Activated naive CD8-positive, alpha-beta T cell (primary cell): Measurements from ENCODE around the gene PACRG.
"Not testable (repeated sequence)": the region's sequence is repeated elsewhere in the genome, so short reads cannot be mapped to it uniquely, and the experiment has no call there.

Experiments
- H3K27ac Mint-ChIP-seq: one replicate; pipeline ENCODE4 v1.8.0; 2021; ENCODE audit warnings: mixed read lengths
- H3K27me3 Mint-ChIP-seq: one replicate; pipeline ENCODE4 v1.8.0; 2021; ENCODE audit warnings: mixed read lengths
- H3K36me3 Mint-ChIP-seq: one replicate; pipeline ENCODE4 v1.8.0; 2021; ENCODE audit warnings: mixed read lengths
- H3K4me1 Mint-ChIP-seq: one replicate; pipeline ENCODE4 v1.8.0; 2021; ENCODE audit warnings: low read depth, mixed read lengths
- H3K4me3 Mint-ChIP-seq: one replicate; pipeline ENCODE4 v1.8.0; 2021; ENCODE audit warnings: mild to moderate bottlenecking, mixed read lengths
- H3K9me3 Mint-ChIP-seq: one replicate; pipeline ENCODE4 v1.8.0; 2021; ENCODE audit warnings: low read depth, mixed read lengths

Gene PACRG

DNA sequence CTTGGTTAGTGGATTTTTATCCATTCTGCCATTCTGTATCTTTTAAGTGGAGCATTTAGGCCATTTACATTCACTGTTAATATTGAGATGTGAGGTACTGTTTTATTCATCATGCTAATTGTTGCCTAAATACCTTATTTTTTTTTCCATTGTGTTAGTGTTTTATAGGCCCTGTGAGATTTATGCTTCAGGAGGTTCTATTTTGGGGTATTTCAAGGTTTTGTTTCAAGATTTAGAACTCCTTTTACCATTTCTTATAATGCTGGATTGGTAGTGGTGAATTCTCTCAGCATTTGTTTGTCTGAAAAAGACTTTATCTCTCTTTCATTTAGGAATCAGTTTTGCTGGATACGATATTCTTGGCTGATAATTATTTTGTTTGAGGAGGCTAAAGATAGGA lies 255.5 kb downstream of the PACRG start:
- H3K4me1 Mint-ChIP-seq, H3K36me3 Mint-ChIP-seq, H3K4me3 Mint-ChIP-seq, H3K27ac Mint-ChIP-seq, H3K27me3 Mint-ChIP-seq: not testable (repeated sequence)
- peaks cover 33% of the 10 kb centered on the region for H3K9me3 Mint-ChIP-seq

DNA sequence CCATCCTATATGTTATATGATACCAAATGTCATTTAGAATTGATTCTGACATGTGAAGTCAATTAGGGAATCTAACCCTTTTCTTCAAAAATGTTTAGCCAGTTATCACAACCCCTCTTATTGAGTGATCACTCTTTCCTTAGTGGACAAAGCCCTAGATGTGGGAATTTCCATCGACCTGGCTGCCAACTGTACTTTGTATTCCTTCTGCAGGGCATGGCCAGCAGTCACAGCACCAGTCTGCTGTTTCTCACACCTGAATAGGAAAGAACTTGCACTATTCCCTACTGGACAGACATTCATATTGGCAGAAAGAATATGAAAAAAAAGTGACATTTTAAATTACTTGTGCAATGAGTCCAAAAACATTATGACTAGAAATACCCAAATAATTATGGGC lies 271.0 kb downstream of the PACRG start:
- peaks cover 11% of the 10 kb centered on the region for H3K9me3 Mint-ChIP-seq
- H3K27ac Mint-ChIP-seq = no peak overlapping the region
- H3K4me1 Mint-ChIP-seq = no peaks in the 10 kb centered on the region
- no peaks in the 10 kb centered on the region for H3K27me3 Mint-ChIP-seq
- no peak overlapping the region for H3K4me3 Mint-ChIP-seq
- peaks cover 2% of the 10 kb centered on the region for H3K36me3 Mint-ChIP-seq

DNA sequence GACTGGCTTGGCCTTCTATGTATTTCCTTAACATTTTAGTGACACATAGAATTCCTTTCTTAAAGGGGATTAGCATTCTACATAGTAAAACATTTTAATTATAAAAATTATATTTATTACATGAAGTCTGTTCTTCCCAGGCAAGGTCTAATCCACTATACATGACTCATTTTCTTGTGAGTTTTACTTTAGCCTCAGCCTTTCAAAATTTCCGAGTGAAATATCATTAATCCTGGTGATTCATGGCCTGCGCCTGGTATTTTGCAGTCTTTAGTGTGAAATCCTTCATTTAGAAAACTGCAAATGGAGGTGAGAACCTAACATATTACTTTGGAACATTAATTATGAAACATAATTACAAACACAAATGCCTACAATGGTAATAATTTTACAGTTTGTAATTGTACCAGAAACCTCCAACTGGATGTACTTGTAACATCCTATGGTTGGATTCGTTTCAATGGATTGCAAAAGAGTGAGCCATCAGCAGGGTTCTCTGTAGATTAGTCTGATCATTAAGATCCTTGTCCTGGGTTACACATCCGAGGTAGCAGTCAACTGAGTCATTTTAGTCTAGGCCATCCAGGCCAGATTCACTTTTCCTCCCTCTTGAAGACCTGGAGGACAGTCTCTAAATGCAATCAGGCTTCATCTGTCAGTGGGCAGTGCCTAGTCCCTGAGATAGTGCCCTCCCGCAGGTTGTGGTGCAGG lies 272.0 kb downstream of the PACRG start:
- H3K4me1 Mint-ChIP-seq = no peaks in the 10 kb centered on the region
- no peak overlapping the region for H3K4me3 Mint-ChIP-seq
- H3K27me3 Mint-ChIP-seq = no peaks in the 10 kb centered on the region
- H3K27ac Mint-ChIP-seq = no peak overlapping the region
- H3K36me3 Mint-ChIP-seq = peaks cover 2% of the 10 kb centered on the region
- peaks cover 15% of the 10 kb centered on the region for H3K9me3 Mint-ChIP-seq

DNA sequence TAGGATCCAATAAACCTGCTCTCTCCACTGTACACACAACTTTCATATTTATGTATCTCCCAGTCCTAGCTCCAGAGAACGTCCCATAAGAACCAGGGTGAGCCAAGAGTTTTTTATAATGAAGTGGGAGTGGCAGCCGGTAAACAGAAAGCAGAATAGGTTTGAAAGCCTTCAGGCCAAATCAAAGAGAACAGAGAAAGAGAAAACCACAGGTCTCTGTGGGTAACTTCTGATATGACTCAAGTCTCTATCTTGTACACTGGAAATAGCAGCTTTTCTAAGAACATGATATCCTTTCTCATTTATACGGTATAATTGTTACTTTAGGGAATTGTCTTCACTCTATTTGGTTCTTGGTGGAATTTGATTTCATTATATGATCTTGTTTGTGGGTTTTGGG lies 273.6 kb downstream of the PACRG start:
- H3K9me3 Mint-ChIP-seq = peaks cover 12% of the 10 kb centered on the region
- H3K27me3 Mint-ChIP-seq = no peaks in the 10 kb centered on the region
- no peaks in the 10 kb centered on the region for H3K36me3 Mint-ChIP-seq
- H3K27ac Mint-ChIP-seq = no peak overlapping the region
- H3K4me3 Mint-ChIP-seq = no peak overlapping the region
- H3K4me1 Mint-ChIP-seq = no peaks in the 10 kb centered on the region

DNA sequence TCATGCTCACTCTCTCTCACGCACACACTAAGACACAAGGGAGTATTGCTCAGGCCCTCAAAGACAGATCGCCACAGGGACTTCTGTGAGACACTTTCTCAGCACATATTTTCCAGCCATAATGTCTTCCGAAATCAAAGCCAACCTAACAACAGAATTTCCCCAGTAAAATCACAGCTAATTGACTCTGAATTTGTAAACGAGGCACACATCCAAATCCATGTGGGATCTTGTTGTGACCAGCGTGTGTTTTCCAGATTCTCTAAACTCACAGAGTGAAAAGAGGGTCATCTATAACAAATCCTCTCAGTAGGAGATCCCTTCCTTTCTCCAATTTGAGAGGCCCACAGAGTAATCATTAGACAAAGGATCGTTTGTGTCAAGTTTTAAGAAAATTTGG lies 280.4 kb downstream of the PACRG start:
- Mint-ChIP-seq H3K4me1 (no peaks in the 10 kb centered on the region), H3K27me3 (no peaks in the 10 kb centered on the region), H3K36me3 (no peaks in the 10 kb centered on the region), H3K27ac (no peak overlapping the region), H3K4me3 (no peak overlapping the region), H3K9me3 (peaks cover 12% of the 10 kb centered on the region)

DNA sequence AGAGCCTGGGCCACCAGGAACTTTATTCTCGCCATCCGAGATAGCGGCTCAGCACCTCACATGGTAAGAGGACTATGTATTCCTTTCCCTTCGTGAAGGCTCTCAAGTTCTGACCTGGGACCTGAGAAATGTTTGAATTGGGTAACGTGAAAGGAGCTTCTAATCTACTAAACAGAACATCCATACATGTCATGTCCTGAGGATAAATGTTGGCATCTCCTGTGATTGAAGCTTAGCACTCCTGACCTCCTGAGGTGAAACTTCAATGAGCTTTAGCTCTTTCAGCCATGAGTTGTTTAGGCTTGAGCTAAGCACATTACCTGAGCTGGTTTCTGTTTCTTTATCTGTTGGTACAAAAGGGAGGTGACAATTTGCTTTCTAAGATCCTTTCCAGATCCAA lies 280.9 kb downstream of the PACRG start:
- Mint-ChIP-seq H3K4me3 (no peak overlapping the region), H3K27me3 (no peaks in the 10 kb centered on the region), H3K36me3 (no peaks in the 10 kb centered on the region)

DNA sequence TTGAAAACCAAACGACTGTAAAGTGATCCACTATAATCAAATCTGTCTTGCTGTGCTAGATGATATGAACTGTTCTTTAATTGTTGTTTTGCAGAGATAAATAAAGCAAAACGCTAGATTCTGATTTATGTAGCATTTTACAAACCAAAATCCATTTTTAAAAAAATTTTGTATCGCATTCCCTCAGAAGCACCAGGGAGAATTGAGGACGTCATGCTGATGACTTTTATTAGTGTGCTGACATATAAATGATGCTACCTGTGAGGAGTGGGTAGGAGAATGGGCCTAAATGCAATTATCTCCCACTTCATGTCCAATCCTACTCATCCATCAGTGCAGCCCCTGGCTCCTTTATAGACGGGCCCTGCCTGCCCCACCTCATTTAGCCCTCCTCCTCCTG lies 282.4 kb downstream of the PACRG start:
- H3K36me3 Mint-ChIP-seq = no peaks in the 10 kb centered on the region
- no peaks in the 10 kb centered on the region for H3K27me3 Mint-ChIP-seq
- H3K4me3 Mint-ChIP-seq = no peak overlapping the region
- peaks cover 3% of the 10 kb centered on the region for H3K9me3 Mint-ChIP-seq
- no peak overlapping the region for H3K27ac Mint-ChIP-seq
- no peaks in the 10 kb centered on the region for H3K4me1 Mint-ChIP-seq

More for the DNA sequence above, 280.9 kb downstream of the PACRG start:
- Mint-ChIP-seq H3K4me1 (no peaks in the 10 kb centered on the region), H3K9me3 (peaks cover 9% of the 10 kb centered on the region), H3K27ac (no peak overlapping the region)

DNA sequence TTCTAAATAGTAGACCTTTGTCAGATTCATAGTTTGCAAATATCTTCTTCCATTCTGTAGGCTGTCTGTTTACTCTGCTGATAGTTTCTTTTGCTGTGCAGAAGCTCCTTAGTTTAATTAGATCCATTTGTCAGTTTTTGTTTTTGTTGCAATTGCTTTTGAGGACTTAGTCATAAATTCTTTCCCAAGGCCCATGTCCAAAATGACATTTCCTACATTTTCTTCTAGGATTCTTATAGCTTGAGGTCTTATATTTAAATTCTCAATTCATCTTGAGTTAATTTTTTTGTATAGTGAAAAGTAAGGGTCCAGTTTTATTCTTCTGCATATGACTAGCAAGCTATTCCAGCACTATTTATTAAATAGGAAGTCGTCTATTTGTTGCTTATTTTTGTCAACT lies 287.0 kb downstream of the PACRG start:
- Mint-ChIP-seq H3K4me3 (no peak overlapping the region), H3K27me3 (no peaks in the 10 kb centered on the region), H3K9me3 (peaks cover 7% of the 10 kb centered on the region), H3K36me3 (no peaks in the 10 kb centered on the region), H3K4me1 (no peaks in the 10 kb centered on the region), H3K27ac (no peak overlapping the region)

DNA sequence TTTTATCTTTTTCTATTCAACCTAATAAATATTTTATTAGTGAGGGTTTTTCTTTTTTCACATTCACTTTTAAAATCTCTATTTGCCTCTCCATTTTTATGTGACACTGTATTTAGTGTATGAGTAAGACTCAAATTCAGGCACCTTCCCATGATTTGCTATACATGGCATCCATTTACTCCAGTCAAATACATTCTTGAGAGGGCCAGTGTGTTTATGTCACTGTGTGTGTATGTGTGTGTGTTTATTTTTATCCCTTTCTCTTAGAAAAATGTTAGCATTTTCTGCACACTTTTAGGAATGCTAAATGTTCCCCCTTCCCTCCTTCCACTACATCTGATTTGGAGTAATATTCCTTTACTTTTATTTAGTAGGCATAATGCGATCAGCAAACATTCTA lies 290.0 kb downstream of the PACRG start:
- Mint-ChIP-seq H3K27me3 (peaks cover 3% of the 10 kb centered on the region), H3K27ac (no peak overlapping the region), H3K4me3 (no peak overlapping the region), H3K4me1 (no peaks in the 10 kb centered on the region), H3K9me3 (peaks cover 7% of the 10 kb centered on the region), H3K36me3 (peaks cover 7% of the 10 kb centered on the region)

DNA sequence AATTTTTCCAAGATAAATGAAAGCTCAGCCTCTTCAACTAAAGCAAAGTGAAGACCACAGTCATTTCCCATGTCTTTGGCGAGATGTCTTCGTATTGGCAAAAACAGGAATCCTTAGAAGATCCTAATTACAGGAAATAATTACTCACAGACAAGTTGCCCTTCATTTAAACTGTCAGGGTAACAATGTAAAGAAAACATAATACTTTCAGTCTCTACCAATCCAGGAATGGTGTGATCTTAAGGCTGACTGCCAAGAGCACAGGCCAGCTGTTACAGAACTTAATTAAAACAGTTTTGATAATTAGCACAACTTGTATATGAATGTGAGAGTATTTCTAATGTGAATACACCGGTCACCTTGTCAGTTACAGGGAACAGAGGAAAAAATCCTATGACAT lies 292.2 kb downstream of the PACRG start:
- Mint-ChIP-seq H3K4me1 (no peaks in the 10 kb centered on the region), H3K36me3 (peaks cover 13% of the 10 kb centered on the region), H3K27me3 (peaks cover 3% of the 10 kb centered on the region), H3K9me3 (peaks cover 18% of the 10 kb centered on the region), H3K4me3 (no peak overlapping the region), H3K27ac (no peak overlapping the region)

DNA sequence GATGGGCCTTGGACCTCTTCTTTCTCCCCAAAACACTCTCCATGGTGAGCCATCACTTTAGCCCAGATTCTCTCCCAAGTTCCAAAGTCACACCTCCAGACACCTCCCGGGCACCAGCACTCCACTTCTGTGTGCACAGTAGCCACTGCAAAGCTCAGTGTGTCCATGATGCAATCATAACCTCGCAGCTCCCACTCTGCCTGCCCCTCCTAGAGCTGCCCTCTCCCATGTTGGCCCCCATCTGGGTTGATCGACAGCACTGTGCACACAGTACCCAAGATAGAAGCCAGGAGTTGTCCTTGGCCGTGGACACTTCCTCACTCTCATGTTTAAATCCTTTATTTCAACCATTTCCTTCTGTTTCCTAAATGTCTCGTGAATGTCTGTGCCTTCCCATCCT lies 293.3 kb downstream of the PACRG start:
- H3K27me3 Mint-ChIP-seq = peaks cover 3% of the 10 kb centered on the region
- no peaks in the 10 kb centered on the region for H3K4me1 Mint-ChIP-seq
- H3K36me3 Mint-ChIP-seq = peaks cover 13% of the 10 kb centered on the region
- H3K9me3 Mint-ChIP-seq = peaks cover 23% of the 10 kb centered on the region
- H3K4me3 Mint-ChIP-seq = no peak overlapping the region
- no peak overlapping the region for H3K27ac Mint-ChIP-seq

DNA sequence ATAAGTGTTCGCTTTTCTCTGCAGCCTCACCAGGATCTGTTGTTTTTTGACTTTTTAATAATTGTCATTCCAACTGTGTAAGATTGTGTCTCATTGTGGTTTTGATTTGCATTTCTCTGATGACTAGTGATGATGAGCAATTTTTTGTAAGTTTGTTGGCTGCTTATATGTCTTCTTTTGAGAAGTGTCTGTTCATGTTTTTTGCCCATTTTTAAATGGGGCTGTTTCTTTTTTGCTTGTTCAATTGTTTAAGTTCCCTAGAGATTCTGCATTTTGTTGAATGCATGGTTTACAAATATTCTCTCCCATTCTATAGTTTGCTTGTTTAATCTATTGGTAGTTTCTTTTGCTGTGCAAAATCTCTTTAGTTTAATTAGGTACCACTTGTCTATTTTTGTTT lies 295.9 kb downstream of the PACRG start:
- Mint-ChIP-seq H3K9me3 (peaks cover 17% of the 10 kb centered on the region), H3K27me3 (peaks cover 3% of the 10 kb centered on the region), H3K36me3 (peaks cover 13% of the 10 kb centered on the region), H3K4me1 (no peaks in the 10 kb centered on the region), H3K4me3 (no peak overlapping the region), H3K27ac (no peak overlapping the region)

DNA sequence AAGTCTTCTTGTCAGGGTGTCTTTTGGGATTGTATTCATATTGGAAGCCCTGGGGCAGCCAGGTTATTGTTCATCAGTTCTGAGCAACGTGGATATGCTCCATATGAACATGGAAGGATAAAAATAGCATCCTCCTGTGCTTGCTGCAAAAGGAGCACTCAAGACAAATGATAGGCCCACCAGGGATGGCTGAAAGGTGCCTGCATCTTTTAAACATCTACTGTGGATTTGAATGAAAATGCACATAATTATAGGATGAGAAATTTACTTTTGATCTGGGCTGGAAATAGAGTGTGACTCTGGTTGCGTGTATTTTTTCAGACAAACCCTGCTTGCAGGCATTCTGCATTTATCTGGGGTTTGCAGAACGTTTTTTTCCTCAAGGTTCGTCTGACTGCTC lies 299.1 kb downstream of the PACRG start:
- peaks cover 7% of the 10 kb centered on the region for H3K36me3 Mint-ChIP-seq
- H3K4me3 Mint-ChIP-seq = no peak overlapping the region
- H3K9me3 Mint-ChIP-seq = peaks cover 17% of the 10 kb centered on the region
- H3K4me1 Mint-ChIP-seq = no peaks in the 10 kb centered on the region
- H3K27me3 Mint-ChIP-seq = no peaks in the 10 kb centered on the region
- H3K27ac Mint-ChIP-seq = no peak overlapping the region

DNA sequence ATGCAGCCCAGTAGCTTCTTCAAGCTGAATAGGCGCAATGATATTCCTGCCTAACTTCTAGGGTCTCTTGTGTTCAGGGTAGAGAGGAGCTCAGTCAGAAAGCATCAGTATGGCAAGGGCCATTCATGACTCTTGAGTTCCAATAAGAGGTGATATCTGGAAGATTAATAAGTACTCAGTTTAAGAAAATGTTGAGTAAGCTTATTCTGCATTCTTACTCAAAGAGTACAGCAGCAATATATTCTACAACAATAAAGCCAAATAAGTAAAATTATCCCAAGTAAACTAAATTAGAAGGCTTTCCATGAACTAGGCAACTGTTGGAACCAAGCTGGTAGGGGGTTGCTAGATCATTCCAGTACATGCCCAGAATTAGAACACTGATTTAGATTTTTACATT lies 303.2 kb downstream of the PACRG start:
- Mint-ChIP-seq H3K27me3 (no peaks in the 10 kb centered on the region), H3K9me3 (no peaks in the 10 kb centered on the region)

DNA sequence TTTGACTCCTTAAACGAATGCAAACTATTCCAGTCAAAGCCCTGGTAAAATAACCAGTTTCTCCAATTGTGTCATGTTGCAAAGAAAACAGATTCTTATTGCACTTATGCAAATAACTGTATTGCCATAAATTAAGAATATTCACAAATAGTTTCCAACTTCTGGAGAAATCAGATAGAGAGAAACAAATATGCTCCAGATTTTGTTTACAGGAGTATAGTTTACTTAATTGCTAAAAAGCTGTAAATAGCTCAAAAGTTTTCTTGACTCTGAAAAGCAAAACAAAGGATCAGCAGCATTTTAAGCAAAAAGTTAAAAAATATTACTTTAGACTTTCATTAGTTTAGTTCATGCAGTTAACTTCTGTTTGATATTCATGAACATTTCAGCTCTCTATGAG lies 304.2 kb downstream of the PACRG start:
- H3K4me1 Mint-ChIP-seq = no peaks in the 10 kb centered on the region
- no peaks in the 10 kb centered on the region for H3K36me3 Mint-ChIP-seq
- no peak overlapping the region for H3K27ac Mint-ChIP-seq
- H3K27me3 Mint-ChIP-seq = no peaks in the 10 kb centered on the region
- no peaks in the 10 kb centered on the region for H3K9me3 Mint-ChIP-seq
- H3K4me3 Mint-ChIP-seq = no peak overlapping the region

More for the DNA sequence above, 303.2 kb downstream of the PACRG start:
- Mint-ChIP-seq H3K36me3 (no peaks in the 10 kb centered on the region), H3K4me3 (no peak overlapping the region), H3K27ac (no peak overlapping the region), H3K4me1 (no peaks in the 10 kb centered on the region)

DNA sequence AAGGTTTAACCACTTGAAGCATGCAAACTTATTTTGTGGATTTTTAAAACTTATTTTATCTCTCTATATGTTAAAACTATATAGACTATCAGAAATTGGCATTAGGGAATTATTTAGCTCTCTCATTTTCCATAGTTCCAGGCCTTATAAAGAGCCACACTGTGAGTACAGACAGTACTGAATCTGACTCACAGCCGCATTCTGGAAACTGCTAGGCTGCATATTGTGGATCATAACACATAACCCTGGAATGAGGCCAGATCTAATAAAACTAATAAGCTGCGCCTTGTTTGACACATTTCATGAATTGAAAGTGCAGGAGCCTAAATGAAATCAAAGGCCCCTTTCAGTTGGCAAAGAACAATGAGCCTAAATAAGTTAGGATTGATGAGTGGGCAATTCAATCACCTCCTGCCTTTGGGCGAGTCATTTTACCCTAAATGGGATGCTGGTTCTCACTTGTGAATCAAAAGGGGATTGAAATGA lies 308.4 kb downstream of the PACRG start:
- no peaks in the 10 kb centered on the region for H3K27me3 Mint-ChIP-seq
- no peaks in the 10 kb centered on the region for H3K4me1 Mint-ChIP-seq
- no peak overlapping the region for H3K4me3 Mint-ChIP-seq
- no peaks in the 10 kb centered on the region for H3K9me3 Mint-ChIP-seq
- H3K36me3 Mint-ChIP-seq = no peaks in the 10 kb centered on the region
- no peak overlapping the region for H3K27ac Mint-ChIP-seq
